ENCODE results near the gene C1D. TPM values are rescaled to one million over a fixed set of nuclear protein-coding genes. Genes with fewer than 3 reads are reported as not detected.

The C1D gene
- polyA plus RNA-seq, 3 donors, result 14.9 to 58.4 (median 49.7) TPM

- 100% methylated on average over 1 of the region's 3 CpGs for WGBS (ENCODE audit: insufficient coverage)
- H3K4me3 ChIP-seq (replicated peaks in 1 of 3; ENCODE audit: low read depth in 2 of 3, low read length in 3 of 3), result no peak overlapping the region
- H3K9ac ChIP-seq (ENCODE audit: insufficient read depth, low read length, poor library complexity, severe bottlenecking), result no peak overlapping the region
- no peak overlapping the region for H3K4me2 ChIP-seq (replicated peaks; ENCODE audit: extremely low read depth, low read length, poor library complexity, severe bottlenecking)
- no peak overlapping the region for H2AFZ ChIP-seq (ENCODE audit: insufficient read depth, low read depth, low read length, poor library complexity, severe bottlenecking)
- no peak overlapping the region for H3K4me3 Mint-ChIP-seq
- H3K36me3 Mint-ChIP-seq, result no peaks in the 10 kb centered on the region
- no peak overlapping the region for H3K27ac ChIP-seq (ENCODE audit: low read depth in 1 of 2, low read length in 2 of 2)
- TF ChIP-seq, protein P1, sequence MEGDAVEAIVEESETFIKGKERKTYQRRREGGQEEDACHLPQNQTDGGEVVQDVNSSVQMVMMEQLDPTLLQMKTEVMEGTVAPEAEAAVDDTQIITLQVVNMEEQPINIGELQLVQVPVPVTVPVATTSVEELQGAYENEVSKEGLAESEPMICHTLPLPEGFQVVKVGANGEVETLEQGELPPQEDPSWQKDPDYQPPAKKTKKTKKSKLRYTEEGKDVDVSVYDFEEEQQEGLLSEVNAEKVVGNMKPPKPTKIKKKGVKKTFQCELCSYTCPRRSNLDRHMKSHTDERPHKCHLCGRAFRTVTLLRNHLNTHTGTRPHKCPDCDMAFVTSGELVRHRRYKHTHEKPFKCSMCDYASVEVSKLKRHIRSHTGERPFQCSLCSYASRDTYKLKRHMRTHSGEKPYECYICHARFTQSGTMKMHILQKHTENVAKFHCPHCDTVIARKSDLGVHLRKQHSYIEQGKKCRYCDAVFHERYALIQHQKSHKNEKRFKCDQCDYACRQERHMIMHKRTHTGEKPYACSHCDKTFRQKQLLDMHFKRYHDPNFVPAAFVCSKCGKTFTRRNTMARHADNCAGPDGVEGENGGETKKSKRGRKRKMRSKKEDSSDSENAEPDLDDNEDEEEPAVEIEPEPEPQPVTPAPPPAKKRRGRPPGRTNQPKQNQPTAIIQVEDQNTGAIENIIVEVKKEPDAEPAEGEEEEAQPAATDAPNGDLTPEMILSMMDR (IDR thresholded peaks at IDR 0.05), result no peak
- no peaks in the 10 kb centered on the region for H4K20me1 ChIP-seq (ENCODE audit: insufficient read depth, low read length)
- peaks cover 0 to 8% of the 10 kb centered on the region in 2 donors for H3K9me3 ChIP-seq (replicated peaks in 1 of 2; ENCODE audit: control insufficient read depth in 1 of 2, insufficient read depth in 1 of 2, low read length in 2 of 2)
- no peaks in the 10 kb centered on the region for H3K27me3 ChIP-seq (ENCODE audit: control insufficient read depth in 2 of 2, insufficient read depth in 2 of 2, low read length in 2 of 2)
- H3K4me1 ChIP-seq (ENCODE audit: control insufficient read depth in 1 of 2, insufficient read depth in 2 of 2, low read length in 2 of 2), result no peaks in the 10 kb centered on the region
- H3K27me3 Mint-ChIP-seq (ENCODE audit: low read depth in 3 of 3), result peaks cover 2 to 11% (median 8%) of the 10 kb centered on the region in 3 donors
- peaks cover 0 to 12% (median 7%) of the 10 kb centered on the region in 7 donors for H3K9me3 Mint-ChIP-seq
- no peaks in the 10 kb centered on the region for H3K36me3 ChIP-seq (replicated peaks in 1 of 2; ENCODE audit: control insufficient read depth in 1 of 2, insufficient read depth in 2 of 2, low read length in 2 of 2)
- no peak overlapping the region for H3K27ac Mint-ChIP-seq
- no peaks in the 10 kb centered on the region for H3K4me1 Mint-ChIP-seq
- no peaks in the 10 kb centered on the region for H3K79me2 ChIP-seq (ENCODE audit: insufficient read depth, low read length)
- intact Hi-C loops (cut with micrococcal nuclease), result no loop called here
- no peak for DNase-seq
Measured at GRCh38 chr2:67997528-67997900, 65.3 kb downstream of the C1D start.

GRCh38 chr2:67996772-67997527 is 65.9 kb downstream of the C1D start:
- H3K27ac ChIP-seq (ENCODE audit: low read depth in 1 of 2, low read length in 2 of 2), result no peak overlapping the region
- Mint-ChIP-seq H3K4me3 (no peak overlapping the region), H3K4me1 (no peaks in the 10 kb centered on the region), H3K27ac (no peak overlapping the region), H3K9me3 (peaks cover 0 to 12% (median 7%) of the 10 kb centered on the region in 7 donors), H3K27me3 (ENCODE audit: low read depth in 3 of 3) (peaks cover 2 to 9% (median 8%) of the 10 kb centered on the region in 3 donors), H3K36me3 (no peaks in the 10 kb centered on the region)
- 100% methylated on average over 1 of the region's 6 CpGs for WGBS (ENCODE audit: insufficient coverage)
- no peaks in the 10 kb centered on the region for H3K36me3 ChIP-seq (replicated peaks in 1 of 2; ENCODE audit: control insufficient read depth in 1 of 2, insufficient read depth in 2 of 2, low read length in 2 of 2)
- no peak for DNase-seq
- H3K4me1 ChIP-seq (ENCODE audit: control insufficient read depth in 1 of 2, insufficient read depth in 2 of 2, low read length in 2 of 2), result no peaks in the 10 kb centered on the region
- peaks cover 0 to 8% of the 10 kb centered on the region in 2 donors for H3K9me3 ChIP-seq (replicated peaks in 1 of 2; ENCODE audit: control insufficient read depth in 1 of 2, insufficient read depth in 1 of 2, low read length in 2 of 2)
- H3K9ac ChIP-seq (ENCODE audit: insufficient read depth, low read length, poor library complexity, severe bottlenecking), result no peak overlapping the region
- H2AFZ ChIP-seq (ENCODE audit: insufficient read depth, low read depth, low read length, poor library complexity, severe bottlenecking), result no peak overlapping the region
- H3K4me3 ChIP-seq (replicated peaks in 1 of 3; ENCODE audit: low read depth in 2 of 3, low read length in 3 of 3), result no peak overlapping the region
- H3K27me3 ChIP-seq (ENCODE audit: control insufficient read depth in 2 of 2, insufficient read depth in 2 of 2, low read length in 2 of 2), result no peaks in the 10 kb centered on the region
- H3K4me2 ChIP-seq (replicated peaks; ENCODE audit: extremely low read depth, low read length, poor library complexity, severe bottlenecking), result no peak overlapping the region
- no peaks in the 10 kb centered on the region for H4K20me1 ChIP-seq (ENCODE audit: insufficient read depth, low read length)
- no peaks in the 10 kb centered on the region for H3K79me2 ChIP-seq (ENCODE audit: insufficient read depth, low read length)
- TF ChIP-seq, protein P1 (IDR thresholded peaks at IDR 0.05), result no peak
- intact Hi-C loops (cut with micrococcal nuclease), result no loop called here

All from CD14-positive monocyte (primary cell).